OCI-LY1 (cell line): ENCODE measurements around the gene DCAF5.

ENCODE experiments used
- EZH2 ChIP-seq: fragments of 200-600 bp; sonication (generic), shearing (Covaris generic); IDR thresholded peaks from 2 replicates; pipeline ENCODE4 v1.8.0; 2017; ENCODE audit warnings: borderline replicate concordance, mixed run types, mild to moderate bottlenecking, antibody characterized with exemption, low read length, moderate library complexity, mixed read lengths
- TF ChIP-seq, protein P1 (sequence below): fragments of 200-600 bp; sonication (generic), shearing (Covaris generic); IDR thresholded peaks from 2 replicates; pipeline ENCODE4 v1.5.1; 2017; ENCODE audit warnings: mild to moderate bottlenecking, antibody characterized with exemption, low read length, moderate library complexity, mixed read lengths

DNA sequence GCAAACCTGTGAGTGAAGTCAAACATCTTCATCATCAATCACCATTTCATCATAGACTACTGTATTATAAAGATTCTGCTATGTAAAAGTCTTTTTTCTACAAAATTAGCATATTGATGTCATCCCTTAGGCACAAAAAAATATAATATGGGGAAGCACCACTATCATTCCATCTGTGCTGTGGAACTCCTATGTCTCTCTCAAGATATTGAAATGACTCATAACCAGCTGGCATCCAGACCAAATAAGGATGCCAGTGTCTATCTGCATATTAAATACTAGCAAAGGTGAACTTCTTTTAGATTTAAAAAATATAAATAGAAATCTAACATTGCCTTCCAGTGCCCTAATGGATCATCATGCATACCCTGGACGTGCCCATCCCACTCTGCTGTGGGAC, 17.9 kb upstream of the DCAF5 start:
- TF ChIP-seq, protein P1, sequence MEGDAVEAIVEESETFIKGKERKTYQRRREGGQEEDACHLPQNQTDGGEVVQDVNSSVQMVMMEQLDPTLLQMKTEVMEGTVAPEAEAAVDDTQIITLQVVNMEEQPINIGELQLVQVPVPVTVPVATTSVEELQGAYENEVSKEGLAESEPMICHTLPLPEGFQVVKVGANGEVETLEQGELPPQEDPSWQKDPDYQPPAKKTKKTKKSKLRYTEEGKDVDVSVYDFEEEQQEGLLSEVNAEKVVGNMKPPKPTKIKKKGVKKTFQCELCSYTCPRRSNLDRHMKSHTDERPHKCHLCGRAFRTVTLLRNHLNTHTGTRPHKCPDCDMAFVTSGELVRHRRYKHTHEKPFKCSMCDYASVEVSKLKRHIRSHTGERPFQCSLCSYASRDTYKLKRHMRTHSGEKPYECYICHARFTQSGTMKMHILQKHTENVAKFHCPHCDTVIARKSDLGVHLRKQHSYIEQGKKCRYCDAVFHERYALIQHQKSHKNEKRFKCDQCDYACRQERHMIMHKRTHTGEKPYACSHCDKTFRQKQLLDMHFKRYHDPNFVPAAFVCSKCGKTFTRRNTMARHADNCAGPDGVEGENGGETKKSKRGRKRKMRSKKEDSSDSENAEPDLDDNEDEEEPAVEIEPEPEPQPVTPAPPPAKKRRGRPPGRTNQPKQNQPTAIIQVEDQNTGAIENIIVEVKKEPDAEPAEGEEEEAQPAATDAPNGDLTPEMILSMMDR: no peak
- TF ChIP-seq EZH2: no peak
